PC-9 (cell line): ENCODE results near the gene C7orf25.

Experiments used
- EZH2 ChIP-seq: fragments of 200-600 bp; sonication (generic); IDR thresholded peaks from 2 replicates; pipeline ENCODE4 v1.8.0; 2017; ENCODE audit warnings: antibody characterized with exemption, low read depth
- TF ChIP-seq, protein P1 (sequence below): fragments of 200-600 bp; sonication (generic); conservative IDR thresholded peaks from 2 replicates; pipeline ENCODE4 v1.6.1; 2017; ENCODE audit warnings: mixed run types, antibody characterized with exemption, mild to moderate bottlenecking, moderate library complexity

DNA sequence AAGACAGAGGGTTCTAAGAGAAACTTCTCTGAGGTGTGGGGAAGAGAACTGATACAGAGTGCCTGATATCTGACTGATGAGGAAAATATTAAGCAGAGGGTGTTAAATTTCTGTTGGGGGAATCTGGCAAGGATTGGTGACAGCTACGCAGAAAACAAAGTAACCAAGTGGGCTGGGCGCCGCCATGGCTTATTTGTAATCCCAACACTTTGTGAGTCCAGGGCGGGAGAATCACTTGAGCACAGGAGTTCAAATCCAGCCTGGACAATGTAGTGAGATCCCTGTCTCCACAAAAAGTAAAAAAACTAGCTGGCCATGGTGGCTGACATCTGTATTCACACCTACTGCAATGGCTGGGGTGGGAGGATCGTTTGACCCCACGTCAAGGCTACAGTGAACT, 2.1 kb upstream of the C7orf25 start:
- TF ChIP-seq, protein P1, sequence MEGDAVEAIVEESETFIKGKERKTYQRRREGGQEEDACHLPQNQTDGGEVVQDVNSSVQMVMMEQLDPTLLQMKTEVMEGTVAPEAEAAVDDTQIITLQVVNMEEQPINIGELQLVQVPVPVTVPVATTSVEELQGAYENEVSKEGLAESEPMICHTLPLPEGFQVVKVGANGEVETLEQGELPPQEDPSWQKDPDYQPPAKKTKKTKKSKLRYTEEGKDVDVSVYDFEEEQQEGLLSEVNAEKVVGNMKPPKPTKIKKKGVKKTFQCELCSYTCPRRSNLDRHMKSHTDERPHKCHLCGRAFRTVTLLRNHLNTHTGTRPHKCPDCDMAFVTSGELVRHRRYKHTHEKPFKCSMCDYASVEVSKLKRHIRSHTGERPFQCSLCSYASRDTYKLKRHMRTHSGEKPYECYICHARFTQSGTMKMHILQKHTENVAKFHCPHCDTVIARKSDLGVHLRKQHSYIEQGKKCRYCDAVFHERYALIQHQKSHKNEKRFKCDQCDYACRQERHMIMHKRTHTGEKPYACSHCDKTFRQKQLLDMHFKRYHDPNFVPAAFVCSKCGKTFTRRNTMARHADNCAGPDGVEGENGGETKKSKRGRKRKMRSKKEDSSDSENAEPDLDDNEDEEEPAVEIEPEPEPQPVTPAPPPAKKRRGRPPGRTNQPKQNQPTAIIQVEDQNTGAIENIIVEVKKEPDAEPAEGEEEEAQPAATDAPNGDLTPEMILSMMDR: no peak
- TF ChIP-seq EZH2: no peak
